ENCODE measurements around the gene NEUROD1. TPM values are rescaled to one million over a fixed set of nuclear protein-coding genes. Genes with fewer than 3 reads are reported as not detected.

NEUROD1 gene
- total RNA-seq, 1 experiment from 2014 or later, result not detected

DNA sequence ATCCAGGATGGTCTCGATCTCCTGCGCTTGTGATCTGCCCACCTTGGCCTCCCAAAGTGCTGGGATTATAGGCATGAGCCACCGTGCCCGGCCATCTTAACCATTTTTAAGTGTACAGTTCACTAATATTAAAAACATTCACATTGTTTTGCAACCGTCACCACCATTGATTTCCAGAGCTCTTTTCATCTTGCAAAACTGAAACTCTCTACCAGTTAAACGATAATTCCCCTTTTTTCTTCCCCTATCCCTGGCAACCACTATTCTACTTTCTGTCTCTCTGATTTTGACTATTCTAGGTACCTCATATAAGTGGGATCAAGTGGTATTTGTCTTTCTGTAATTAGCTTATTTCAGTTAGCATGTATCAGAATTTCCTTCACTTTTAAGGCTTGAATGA lies 16.8 kb upstream of the NEUROD1 start:
- no peaks in the 10 kb centered on the region for H3K4me1 Mint-ChIP-seq (ENCODE audit: low read depth, unreplicated experiment)

DNA sequence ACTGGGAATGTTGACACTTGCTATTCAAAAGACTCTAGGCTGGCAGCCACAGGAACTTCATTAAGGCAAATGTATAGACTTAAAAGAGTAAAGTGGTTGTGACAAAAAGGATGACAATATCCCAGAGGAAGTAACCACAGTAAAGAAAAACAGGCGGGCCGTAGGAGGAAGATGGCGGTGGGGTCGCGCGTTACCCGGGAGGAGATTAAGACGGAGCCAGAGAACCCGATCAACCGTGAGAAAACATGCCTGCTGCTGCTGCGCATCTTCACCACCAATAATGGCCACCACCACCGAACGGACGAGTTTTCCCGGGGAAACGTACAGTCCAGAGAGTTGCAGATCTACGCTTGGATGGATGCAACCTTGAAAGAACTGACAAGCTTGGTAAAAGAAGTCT lies 14.0 kb upstream of the NEUROD1 start:
- no peak overlapping the region for H3K4me3 Mint-ChIP-seq (ENCODE audit: low read depth, unreplicated experiment)
- H3K4me1 Mint-ChIP-seq (ENCODE audit: low read depth, unreplicated experiment), result no peaks in the 10 kb centered on the region
- no peaks in the 10 kb centered on the region for H3K9me3 Mint-ChIP-seq (ENCODE audit: low read depth, unreplicated experiment)
- TF ChIP-seq, protein P1, sequence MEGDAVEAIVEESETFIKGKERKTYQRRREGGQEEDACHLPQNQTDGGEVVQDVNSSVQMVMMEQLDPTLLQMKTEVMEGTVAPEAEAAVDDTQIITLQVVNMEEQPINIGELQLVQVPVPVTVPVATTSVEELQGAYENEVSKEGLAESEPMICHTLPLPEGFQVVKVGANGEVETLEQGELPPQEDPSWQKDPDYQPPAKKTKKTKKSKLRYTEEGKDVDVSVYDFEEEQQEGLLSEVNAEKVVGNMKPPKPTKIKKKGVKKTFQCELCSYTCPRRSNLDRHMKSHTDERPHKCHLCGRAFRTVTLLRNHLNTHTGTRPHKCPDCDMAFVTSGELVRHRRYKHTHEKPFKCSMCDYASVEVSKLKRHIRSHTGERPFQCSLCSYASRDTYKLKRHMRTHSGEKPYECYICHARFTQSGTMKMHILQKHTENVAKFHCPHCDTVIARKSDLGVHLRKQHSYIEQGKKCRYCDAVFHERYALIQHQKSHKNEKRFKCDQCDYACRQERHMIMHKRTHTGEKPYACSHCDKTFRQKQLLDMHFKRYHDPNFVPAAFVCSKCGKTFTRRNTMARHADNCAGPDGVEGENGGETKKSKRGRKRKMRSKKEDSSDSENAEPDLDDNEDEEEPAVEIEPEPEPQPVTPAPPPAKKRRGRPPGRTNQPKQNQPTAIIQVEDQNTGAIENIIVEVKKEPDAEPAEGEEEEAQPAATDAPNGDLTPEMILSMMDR (IDR thresholded peaks at IDR 0.05; ENCODE audit: unreplicated experiment), result no peak
- CTCF ChIA-PET, result no interaction called here
- no peaks in the 10 kb centered on the region for H3K36me3 Mint-ChIP-seq (ENCODE audit: insufficient read depth, unreplicated experiment)
- no TSS peak for BruUV-seq (replicated peaks)
- intact Hi-C loops (cut with micrococcal nuclease; ENCODE audit: unreplicated experiment), result no loop called here
- no peak overlapping the region for H3K27ac Mint-ChIP-seq (ENCODE audit: unreplicated experiment)
- DNase-seq, result no peak
- peaks cover 21% of the 10 kb centered on the region for H3K27me3 Mint-ChIP-seq (ENCODE audit: unreplicated experiment)

More for the DNA sequence above, 16.8 kb upstream of the NEUROD1 start:
- Mint-ChIP-seq H3K27me3 (ENCODE audit: unreplicated experiment) (no peaks in the 10 kb centered on the region), H3K36me3 (ENCODE audit: insufficient read depth, unreplicated experiment) (no peaks in the 10 kb centered on the region), H3K27ac (ENCODE audit: unreplicated experiment) (no peak overlapping the region), H3K4me3 (ENCODE audit: low read depth, unreplicated experiment) (no peak overlapping the region), H3K9me3 (ENCODE audit: low read depth, unreplicated experiment) (no peaks in the 10 kb centered on the region)
- no peak for DNase-seq
- no TSS peak for BruUV-seq (replicated peaks)
- intact Hi-C loops (cut with micrococcal nuclease; ENCODE audit: unreplicated experiment), result no loop called here
- CTCF ChIA-PET, result no interaction called here
- TF ChIP-seq, protein P1 (IDR thresholded peaks at IDR 0.05; ENCODE audit: unreplicated experiment), result no peak

DNA sequence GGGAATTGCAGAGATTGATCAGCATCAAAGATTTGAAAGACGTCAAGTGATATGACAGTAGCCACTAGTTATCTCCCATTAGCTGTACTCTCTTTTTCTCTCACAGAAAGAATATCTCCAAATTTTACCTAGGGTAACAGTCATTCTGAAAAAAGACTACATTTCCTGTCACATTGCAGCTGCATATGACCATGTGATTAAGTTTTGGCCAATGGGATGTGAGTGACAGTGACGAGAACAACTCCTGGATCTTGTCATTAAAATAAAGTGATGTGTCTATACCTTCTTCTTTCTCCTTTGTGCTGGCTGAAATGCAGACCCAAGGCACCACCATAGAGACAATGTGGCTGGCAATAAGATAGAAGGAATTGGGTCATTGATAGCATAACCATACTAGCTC lies 10.5 kb upstream of the NEUROD1 start:
- BruUV-seq (replicated peaks), result no TSS peak
- TF ChIP-seq, protein P1 (IDR thresholded peaks at IDR 0.05; ENCODE audit: unreplicated experiment), result no peak
- Mint-ChIP-seq H3K4me3 (ENCODE audit: low read depth, unreplicated experiment) (no peak overlapping the region), H3K4me1 (ENCODE audit: low read depth, unreplicated experiment) (no peaks in the 10 kb centered on the region), H3K9me3 (ENCODE audit: low read depth, unreplicated experiment) (no peaks in the 10 kb centered on the region), H3K27ac (ENCODE audit: unreplicated experiment) (no peak overlapping the region), H3K36me3 (ENCODE audit: insufficient read depth, unreplicated experiment) (no peaks in the 10 kb centered on the region), H3K27me3 (ENCODE audit: unreplicated experiment) (peaks cover 49% of the 10 kb centered on the region)
- intact Hi-C loops (cut with micrococcal nuclease; ENCODE audit: unreplicated experiment), result no loop called here
- CTCF ChIA-PET, result no interaction called here
- DNase-seq, result no peak

DNA sequence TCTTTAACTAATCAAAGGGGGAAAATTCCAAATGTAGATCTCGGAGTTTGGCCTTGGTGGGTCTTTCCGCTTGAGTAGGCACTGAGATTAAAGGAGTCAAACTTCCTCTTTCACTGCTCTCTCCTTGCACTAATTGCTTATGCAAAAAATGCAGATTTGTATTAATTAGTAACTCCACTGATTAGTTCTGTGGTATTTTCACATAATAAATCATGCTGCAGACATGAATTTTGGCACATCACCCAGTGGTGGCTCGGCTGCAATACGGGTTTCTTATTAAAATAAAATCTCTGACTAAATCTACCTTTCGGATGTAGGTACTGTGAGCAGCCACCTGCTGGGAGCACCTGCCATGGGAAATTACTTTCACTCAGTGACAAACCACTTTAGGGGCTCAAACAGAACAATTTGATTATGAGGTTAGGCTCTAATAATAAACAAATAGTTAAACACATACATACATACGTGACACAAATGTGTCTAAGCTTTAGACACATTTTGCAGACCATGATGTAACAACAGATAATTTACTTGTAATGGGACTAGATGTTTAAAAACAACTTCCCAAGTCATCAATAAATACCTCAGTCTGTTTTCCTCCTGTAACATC lies 6.4 kb upstream of the NEUROD1 start:
- intact Hi-C loops (cut with micrococcal nuclease; ENCODE audit: unreplicated experiment), result no loop called here
- H3K4me3 Mint-ChIP-seq (ENCODE audit: low read depth, unreplicated experiment), result no peak overlapping the region
- no peak for DNase-seq
- H3K27me3 Mint-ChIP-seq (ENCODE audit: unreplicated experiment), result peaks cover 91% of the 10 kb centered on the region
- no TSS peak for BruUV-seq (replicated peaks)
- no peak overlapping the region for H3K27ac Mint-ChIP-seq (ENCODE audit: unreplicated experiment)
- no peaks in the 10 kb centered on the region for H3K9me3 Mint-ChIP-seq (ENCODE audit: low read depth, unreplicated experiment)
- TF ChIP-seq, protein P1 (IDR thresholded peaks at IDR 0.05; ENCODE audit: unreplicated experiment), result no peak
- peaks cover 11% of the 10 kb centered on the region for H3K36me3 Mint-ChIP-seq (ENCODE audit: insufficient read depth, unreplicated experiment)
- CTCF ChIA-PET, result no interaction called here
- peaks cover 22% of the 10 kb centered on the region for H3K4me1 Mint-ChIP-seq (ENCODE audit: low read depth, unreplicated experiment)

Data from Calu3 (cell line).